HG03439 (cell line): ENCODE data around the gene VSIR.

ENCODE experiments used
- ATAC-seq: cut with Tn5 transposase; IDR thresholded peaks from one replicate; pipeline ENCODE4 v1.9.1; 2021; ENCODE audit warnings: mild to moderate bottlenecking, moderate library complexity; ENCODE audit not compliant: unreplicated experiment

Gene VSIR

DNA sequence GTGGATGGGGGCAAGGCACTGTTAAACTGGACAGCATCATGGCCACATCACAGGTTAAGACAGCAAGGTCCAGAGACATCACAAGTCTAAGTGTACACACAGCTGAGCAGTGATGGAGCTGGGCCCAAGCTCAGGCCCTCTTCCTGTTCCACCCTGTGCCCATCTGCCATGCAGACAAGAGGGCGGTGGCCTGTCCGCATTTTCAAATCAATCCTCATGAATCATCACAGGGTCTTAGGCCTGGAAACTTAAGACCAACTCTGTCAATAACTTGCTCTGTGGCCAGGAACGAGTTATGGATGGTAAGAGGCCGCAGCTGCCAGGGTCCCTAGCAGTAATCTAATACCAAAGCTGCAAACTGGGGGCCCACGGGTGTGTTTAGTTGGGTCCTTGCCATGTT, 56.9 kb downstream of the VSIR start:
- no peak for ATAC-seq

DNA sequence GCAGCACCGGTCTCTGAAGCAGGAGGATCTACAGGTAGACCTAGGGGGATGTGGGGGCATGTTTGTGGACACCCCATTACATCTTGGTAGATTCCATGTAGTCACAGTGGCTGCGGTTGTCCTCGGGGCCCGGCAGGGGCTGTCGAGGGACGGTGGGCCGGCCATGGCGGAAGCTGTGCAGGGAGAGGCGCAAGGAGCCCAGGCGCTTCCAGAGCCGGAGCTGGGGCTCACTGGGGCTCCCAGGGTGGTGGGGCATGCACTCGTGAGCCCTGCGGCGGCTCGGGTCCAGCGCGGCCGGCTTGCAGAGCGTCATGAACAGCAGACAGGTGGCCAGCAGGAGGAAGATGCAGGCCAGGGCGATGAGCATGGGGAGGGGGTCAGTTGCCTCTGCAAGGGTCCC, 57.5 kb downstream of the VSIR start:
- no peak for ATAC-seq

DNA sequence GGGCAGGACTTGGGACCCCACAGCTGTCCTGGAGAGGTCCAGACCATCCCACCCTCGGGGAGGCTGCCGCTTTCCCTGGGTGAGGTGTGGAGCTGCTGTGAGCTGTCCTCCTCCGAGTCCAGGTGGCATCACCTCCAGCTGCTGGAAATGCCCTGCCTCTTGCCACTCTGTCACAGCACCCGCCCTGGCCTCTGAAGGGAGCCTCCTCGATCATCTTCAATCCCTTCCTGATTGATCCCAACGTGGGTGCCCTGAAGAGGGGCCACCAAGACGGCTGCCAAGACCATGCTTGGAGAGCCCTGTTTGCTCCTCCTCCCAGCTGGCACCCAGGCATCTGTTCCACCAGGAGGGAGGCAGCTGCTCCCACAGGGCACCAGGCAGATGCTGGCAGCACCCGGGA, 58.3 kb downstream of the VSIR start:
- no peak for ATAC-seq

DNA sequence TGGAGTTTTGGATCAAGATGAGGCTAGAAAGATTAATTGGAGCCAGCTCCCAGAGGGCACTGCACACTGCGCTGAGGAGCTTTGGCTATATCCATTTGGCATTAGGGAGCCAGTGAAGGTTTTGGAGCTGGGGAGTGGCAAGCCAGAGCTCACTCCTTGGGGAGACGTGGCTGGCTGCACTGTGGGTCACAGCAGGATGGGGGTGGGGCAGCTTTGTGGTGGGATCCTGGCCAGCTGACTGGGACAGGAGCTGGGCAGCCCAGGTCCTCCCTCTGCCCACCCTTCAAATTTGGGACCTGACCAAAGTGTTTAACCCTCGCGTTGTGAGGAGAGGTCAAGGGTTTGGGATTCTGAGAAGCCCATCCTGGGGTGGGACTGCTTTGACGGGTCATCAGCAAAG, 58.7 kb downstream of the VSIR start:
- ATAC-seq, result no peak

DNA sequence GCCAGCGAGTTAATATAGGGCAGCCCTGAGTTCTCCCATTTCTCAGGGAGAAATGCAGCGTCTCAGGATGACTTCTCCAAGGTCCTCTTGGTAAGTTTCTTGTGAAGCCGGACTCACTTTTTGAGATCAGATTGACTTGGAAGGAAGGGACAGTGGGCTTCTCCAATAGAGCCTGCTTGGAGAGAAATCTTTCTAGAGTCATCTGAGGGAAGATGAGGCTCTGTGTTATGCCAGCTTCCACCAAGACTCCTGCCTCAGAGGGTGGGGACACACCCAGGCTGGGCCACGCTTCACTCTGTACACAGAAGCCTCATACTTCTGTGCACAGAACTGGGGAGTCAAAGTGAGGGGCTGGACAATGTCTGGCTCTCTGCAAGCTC, 59.3 kb downstream of the VSIR start:
- no peak for ATAC-seq

DNA sequence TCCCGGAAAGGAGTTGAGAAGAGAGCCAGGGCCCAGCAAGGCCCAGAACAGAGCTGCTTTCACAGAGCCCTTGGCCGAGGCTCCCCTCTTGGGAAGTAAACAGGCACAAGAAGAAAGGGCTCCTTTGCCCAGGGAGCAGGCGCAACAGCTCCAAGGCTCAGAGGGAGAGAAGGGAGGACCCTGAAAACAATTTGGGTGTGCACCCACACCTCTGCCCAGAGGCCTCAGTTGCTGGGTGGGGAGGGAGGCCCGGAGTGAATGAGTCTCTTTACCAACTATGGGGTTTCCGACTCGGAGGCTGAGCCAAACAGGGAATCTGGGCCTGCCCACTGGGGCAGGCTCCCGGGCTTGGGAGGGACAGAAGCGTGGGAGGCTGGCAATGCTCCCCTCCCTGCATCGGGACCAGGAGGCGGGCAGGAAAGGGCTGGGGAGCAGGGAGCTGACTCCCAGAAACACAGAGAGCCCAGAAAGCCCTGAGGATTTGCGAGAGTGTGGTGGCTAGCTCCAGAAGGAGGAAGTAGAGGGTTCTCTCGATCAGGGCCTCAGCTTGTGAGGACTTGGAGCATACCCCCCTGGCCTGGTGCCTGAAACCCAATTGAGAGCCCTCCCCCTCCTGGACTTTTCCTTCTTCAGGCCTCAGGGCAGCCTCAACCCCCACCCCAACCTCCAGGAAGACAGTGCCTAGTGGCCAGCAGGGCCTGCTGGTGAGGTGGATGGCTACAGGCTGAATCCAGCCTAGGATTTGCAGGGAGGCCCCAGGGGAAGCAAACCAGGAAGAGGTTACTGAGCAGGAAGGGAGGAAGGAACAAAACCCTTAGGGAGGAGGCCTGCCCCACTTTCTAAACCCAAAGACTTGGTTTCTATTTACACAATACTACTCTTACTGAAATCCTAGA, 59.9 kb downstream of the VSIR start:
- no peak for ATAC-seq

DNA sequence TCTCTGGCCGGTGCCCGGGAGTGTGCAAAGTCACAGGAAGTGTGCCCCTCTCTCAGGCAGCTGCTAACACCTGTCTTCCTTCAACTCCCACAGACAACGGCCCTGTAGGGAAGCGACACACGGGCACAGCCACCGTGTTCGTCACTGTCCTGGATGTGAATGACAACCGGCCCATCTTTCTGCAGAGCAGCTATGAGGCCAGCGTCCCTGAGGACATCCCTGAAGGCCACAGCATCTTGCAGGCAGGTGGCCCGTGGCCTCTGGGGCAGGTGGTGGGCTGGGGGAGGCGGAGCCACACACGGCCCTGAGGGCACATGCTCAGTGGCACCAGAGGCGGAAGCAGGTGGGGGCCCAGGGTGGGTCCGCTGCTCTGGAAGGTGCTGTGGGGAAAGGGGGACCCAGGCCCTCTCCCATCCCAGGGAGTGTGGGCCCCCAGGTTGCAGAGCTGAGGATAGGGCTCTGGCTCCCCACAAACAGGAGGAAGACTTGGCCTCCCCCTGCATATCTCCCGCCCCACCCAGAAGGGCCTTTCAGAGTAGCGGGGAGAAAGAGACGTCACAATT, 60.7 kb downstream of the VSIR start:
- ATAC-seq, result no peak

DNA sequence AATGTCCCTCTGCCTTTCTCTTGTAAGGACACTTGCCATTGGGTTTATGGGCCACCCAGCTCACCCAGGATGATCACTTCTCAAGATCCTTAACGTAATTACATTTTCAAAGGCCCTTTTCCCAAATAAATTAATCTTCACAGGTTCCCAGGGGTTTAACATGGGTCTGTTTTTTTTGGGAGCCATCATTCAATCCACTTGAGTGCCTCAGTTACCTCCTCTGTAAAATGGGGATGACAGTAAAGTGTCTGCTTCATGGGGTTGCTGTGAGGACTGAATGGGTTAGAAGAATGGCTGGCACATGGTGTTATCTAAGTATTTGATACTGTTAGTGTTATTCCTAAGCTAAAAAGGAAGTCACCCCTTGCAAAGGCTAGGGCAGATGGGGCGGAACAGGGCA, 61.1 kb downstream of the VSIR start:
- no peak for ATAC-seq

DNA sequence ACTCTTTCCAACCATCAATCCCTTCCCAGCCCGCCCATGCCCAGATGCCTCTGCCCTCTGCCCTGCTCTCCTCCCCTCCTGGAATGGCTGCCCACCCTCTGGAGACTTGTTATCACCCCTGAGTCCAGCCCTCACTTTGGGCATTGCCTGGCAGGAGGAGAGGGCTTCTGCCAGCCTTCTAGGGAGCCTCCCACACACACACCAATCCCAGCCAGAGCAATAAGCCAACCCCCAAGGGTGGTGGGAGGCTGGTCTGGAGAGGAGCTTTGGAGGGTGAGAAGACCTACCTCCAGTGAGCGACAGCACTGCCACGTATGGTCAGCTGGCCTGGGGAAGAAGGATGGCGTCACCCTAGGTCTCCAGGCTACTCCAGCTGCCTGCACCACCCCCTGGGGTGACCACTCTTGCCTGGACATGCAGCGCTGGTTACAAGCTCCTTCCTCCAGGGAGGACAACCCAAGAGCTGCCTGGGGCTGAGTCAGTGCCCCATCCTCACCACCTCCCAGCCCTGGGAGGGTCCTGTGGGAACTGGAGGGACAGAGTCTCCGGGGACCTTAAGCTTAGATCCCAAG, 62.2 kb downstream of the VSIR start:
- no peak for ATAC-seq

DNA sequence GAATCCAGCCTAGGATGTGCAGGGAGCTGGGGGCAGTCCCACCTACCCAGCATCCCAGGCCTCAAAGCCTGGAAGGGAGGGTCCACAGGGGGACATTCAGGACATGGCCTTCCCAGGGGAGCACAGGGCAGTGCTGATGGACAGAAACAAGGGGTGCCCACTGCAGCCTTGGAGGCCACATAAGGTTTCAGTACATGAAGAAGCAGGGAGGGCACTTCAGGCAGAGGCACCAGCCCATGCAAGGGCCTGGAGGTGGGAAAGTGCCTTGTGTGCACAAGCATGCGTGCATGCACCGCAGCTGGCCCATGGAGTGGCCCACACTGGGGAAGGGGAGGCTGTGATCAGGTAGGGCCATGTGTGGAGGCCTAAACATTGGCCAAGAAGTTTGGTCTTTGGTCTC, 62.8 kb downstream of the VSIR start:
- no peak for ATAC-seq

DNA sequence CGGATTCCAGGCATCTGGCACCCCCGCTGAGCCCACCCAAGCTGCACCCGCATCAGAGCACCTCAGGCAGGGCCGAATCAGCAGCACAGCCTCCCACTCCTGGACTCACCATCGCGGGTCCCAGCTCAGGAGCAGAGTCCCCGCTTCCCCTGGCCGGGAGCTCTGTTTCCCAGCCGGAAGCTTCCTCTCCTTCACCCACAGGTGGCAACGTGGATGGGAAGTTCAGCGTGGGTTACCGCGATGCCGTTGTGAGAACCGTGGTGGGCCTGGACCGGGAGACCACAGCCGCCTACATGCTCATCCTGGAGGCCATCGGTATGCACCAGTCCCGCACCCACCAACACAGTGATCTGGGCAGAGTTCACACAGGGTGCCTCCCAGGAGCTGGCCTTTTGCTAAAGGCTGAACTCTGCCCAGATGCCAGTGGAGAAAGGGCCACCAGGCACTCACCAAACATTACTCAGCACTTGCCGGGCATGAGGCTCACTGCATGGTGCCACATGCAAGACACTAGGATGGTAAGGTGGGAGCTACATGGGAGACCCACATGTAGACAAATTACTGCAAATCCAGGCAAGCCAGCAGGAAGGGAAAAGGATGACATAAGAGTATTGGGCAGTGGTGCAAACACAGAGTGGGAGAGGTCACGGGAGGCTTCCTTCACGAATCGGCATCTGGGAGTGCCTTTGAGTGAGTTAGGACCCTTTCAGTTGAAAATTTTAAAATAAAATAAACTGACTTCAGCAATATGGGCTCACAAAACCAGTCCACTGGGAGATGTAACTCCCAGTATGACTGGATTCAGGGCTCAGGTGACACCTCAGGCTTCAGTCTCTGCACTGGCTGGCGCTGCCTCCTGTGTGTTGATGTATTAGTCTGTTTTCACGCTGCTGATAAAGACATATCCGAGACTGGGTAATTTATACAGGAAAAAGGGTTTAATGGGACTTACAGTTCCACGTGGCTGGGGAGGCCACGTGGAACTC, 64.1 kb downstream of the VSIR start:
- no peak for ATAC-seq

DNA sequence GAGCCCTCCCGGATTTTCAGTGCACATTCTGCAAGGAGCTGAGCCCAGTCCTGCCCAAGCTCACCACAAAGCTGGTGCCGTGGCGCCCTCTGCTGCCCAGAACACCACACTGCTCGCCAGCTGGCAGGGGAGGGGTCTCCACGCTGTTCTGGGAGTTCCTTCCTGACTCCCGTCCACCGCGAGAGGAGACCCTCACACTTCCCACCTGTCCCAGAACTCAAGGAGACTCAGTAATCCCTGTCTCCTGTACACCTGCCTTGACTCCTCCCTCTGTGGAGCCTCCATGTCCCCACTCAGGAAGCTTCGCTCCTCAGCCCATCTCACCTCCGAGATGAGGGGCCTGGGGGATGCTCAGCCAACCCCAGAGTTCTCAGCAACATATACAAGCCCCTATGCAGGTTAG, 65.0 kb downstream of the VSIR start:
- no peak for ATAC-seq

DNA sequence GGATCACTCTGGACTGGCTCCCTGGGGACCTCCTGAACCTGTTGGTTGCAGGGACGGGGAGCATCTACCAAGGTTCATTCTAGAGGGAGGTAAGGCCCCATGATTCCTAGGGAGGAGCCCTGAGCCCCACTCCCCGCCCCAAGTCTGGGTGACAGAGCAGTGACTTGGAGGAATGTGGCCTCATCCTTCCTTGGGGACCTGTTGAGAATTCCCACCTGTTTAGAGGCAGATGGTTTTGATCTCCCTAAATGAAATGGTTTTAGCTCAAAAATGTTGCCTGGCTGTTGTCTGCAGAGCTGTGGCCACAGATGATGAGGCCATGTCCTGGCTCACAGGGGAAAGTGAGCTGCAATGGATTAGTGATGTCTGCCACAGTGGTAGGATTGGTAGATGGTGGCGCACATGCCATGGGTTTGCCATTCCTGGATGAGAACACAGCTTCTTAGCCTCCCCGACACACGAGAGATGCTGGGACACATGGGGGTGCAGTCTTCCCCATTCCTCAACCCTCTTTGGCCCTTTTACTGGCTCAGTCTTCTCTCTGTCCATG, 66.0 kb downstream of the VSIR start:
- ATAC-seq, result no peak

DNA sequence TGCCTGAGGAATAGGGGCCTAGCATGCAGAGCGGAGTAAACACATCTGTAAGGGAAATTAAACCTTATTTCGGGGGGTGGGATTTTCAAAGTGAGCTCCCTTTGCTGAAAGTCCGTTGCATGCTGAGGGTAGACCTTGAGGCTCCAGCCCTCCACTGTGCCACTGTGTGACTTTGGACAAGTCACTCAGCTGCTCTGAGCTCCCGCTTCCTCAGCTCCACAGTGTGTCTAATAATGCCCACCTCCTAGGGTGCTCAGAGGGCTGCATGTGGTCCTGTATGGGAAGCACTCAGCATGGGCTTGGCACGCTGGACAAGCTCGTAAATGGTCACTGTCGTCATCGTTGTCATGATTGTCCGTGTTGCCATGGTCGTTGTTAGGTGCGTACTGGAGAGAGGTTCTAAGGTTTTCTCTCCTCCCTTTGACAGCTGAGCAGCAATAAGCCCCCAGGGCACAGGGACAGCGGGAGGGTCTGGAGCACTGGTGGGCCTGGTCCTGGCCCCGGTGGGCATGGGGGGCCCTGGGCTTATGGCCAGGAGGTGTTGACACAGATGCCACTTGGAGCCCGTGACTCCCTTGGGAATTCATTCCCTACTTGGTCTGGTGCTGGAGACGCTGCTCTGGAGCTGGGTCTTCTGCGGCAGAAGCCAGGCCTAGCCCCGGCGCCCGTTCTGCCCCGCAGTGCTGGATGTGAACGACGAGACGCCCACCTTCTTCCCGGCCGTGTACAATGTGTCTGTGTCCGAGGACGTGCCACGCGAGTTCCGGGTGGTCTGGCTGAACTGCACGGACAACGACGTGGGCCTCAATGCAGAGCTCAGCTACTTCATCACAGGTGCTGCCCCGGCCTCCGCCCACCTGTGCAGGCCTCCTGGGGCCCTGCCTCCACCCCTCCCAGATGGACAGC, 66.9 kb downstream of the VSIR start:
- ATAC-seq, result no peak

DNA sequence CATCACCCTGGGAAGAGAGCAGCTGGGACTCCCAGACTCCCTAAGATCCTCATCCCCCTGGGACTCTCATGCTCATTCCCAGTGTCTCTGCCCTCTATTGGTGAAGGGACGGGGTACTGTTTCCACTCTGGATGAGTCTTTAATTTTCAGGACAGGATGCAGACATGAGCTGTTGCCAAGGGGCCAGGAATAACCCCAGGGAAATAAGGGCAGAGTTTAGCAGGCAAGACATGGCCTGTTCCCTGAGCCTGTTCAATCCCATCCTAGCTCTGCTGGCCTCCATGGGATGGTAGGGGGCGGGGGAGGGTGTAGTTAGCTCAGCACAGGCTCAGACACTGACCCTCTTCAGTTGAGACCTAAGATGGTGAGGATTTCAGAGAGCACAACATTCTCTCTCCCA, 67.7 kb downstream of the VSIR start:
- ATAC-seq, result no peak

DNA sequence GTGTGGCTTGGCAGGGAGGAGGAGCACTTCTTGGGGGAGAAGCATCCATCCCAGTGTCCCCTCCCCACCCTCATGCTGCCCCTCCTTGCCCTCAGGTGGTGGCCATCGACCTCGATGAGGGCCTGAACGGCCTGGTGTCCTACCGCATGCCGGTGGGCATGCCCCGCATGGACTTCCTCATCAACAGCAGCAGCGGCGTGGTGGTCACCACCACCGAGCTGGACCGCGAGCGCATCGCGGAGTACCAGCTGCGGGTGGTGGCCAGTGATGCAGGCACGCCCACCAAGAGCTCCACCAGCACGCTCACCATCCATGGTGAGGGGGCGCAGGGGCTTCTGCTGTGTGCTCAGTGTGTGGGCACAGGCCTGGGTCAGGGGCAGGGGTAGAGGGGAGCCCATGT, 68.5 kb downstream of the VSIR start:
- no peak for ATAC-seq

DNA sequence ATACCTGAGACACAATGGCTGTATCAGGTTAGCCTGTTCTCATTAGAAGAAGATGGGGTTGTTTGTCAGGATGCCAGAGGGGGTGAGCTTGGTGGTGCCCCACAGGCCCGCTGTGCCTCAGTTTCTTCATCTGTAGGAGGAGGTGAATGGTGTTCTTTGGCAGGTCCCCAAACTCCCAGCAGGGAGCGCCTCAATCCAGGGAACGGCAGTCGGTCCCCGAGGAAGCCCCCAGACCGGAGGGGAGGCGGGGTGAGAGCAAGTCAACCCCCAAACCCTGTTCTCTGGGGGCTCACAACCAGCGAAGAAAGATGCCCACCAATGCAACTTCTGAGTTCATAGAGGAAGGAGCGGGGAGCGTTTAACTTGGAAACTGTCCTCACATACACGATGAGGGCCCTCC, 69.7 kb downstream of the VSIR start:
- ATAC-seq, result no peak

DNA sequence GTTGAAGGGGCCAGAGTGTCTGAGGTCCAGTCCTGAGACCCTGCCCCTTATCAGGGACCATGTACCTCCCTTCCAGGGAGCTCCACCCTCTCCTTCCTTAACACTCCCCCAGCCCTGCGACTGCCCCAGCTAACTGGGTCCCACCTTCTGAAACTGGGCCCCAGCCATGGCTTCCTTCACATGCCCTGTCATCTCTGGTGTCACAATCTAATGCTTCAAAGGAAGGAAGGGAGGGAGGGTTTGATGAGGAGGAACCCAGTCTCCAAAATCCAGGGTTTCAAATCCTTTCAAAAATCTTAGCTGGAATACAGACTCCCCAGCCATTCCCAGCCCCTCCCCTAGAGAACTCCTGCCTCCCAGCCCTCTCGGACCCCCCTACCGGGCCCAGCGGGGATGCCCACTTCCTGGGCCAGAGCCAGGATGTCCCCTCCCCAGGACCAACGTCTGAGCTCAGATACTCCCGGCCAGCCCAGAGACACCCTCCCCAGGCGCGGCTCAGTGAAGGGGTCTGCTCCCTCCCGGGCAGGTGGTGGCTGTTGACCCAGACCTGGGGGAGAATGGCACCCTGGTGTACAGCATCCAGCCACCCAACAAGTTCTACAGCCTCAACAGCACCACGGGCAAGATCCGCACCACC, 71.7 kb downstream of the VSIR start:
- ATAC-seq, result no peak

DNA sequence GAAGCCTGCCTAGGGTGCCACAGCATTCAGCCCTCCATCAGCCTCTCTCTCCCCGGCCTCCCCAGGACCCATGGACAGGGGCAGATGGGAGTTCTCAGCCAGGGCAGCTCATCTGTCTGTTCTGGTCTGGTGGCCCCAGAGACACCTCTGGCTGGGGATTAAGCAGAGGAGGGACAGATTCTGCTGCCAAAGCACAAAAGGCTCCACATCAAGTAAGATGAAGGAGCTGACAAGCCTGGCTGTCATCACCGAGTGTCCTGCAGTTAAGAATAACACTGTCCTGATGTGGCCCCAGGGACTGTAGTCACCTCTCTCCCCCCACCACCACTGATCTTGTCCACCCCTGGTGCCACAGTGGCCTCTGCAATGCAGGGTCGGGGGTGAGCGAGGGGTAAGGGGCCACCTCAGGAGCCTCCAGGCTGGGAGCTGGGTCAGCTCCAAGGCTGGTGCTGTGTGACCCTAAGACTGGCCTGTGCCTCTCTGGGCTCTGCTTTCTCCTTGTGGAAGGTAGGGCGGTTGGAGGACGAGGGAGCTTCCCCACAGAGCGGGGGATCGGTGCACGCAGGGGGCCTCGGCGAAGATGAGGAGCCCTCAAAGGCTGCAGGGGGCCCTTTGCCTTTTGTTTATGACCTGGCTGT, 72.5 kb downstream of the VSIR start:
- no peak for ATAC-seq
